GM18502 (cell line): ENCODE measurements around the gene KRIT1.
"Not testable (repeated sequence)": the region's sequence is repeated elsewhere in the genome, so short reads cannot be mapped to it uniquely, and the experiment has no call there.

ENCODE experiments used
- ATAC-seq: cut with Tn5 transposase; IDR thresholded peaks from one replicate; pipeline ENCODE4 v1.9.1; 2021; ENCODE audit warnings: mild to moderate bottlenecking; ENCODE audit not compliant: unreplicated experiment, poor library complexity

The KRIT1 gene

GRCh38 chr7:92251181-92251580 lies 5.5 kb upstream of the KRIT1 start:
- no peak for ATAC-seq

GRCh38 chr7:92250603-92251002 lies 4.9 kb upstream of the KRIT1 start:
- no peak for ATAC-seq

- peak; percentile 36 for ATAC-seq
These were observed 817 bp upstream of the KRIT1 start for GRCh38 chr7:92246360-92247101.

- ATAC-seq = peak; percentile 2
These were observed 767 bp downstream of the KRIT1 start for GRCh38 chr7:92244808-92245486.

GRCh38 chr7:92242972-92243371 lies 2.7 kb downstream of the KRIT1 start:
- ATAC-seq = no peak

- ATAC-seq = no peak
These were observed 15.2 kb downstream of the KRIT1 start for GRCh38 chr7:92230547-92230946.

- no peak for ATAC-seq
These were observed 17.0 kb downstream of the KRIT1 start for GRCh38 chr7:92228742-92229141.

- no peak for ATAC-seq
These were observed 17.6 kb downstream of the KRIT1 start for GRCh38 chr7:92228100-92228499.

GRCh38 chr7:92226981-92227380 lies 18.7 kb downstream of the KRIT1 start:
- no peak for ATAC-seq

- no peak for ATAC-seq
These were observed 23.9 kb downstream of the KRIT1 start for GRCh38 chr7:92221766-92222165.

- ATAC-seq = no peak
These were observed 39.0 kb downstream of the KRIT1 start for GRCh38 chr7:92206672-92207071.

- no peak for ATAC-seq
These were observed 39.7 kb downstream of the KRIT1 start for GRCh38 chr7:92205987-92206386.

- no peak for ATAC-seq
These were observed 44.9 kb downstream of the KRIT1 start for GRCh38 chr7:92200791-92201190.

- ATAC-seq = no peak
These were observed 53.4 kb downstream of the KRIT1 start for GRCh38 chr7:92192326-92192725.

- ATAC-seq = not testable (repeated sequence)
These were observed 56.5 kb downstream of the KRIT1 start for GRCh38 chr7:92189246-92189645.

GRCh38 chr7:92184294-92184693 lies 61.4 kb downstream of the KRIT1 start:
- not testable (repeated sequence) for ATAC-seq

- peak; percentile 99 for ATAC-seq
These were observed 66.5 kb downstream of the KRIT1 start, which contains the start of gene LRRD1 for GRCh38 chr7:92178928-92179924. Gene LRRD1 (minus strand): TSS chr7:92179142. CDS start chr7:92165202, 13,940 bp downstream.

GRCh38 chr7:92177362-92177761 lies 68.4 kb downstream of the KRIT1 start:
- no peak for ATAC-seq

- ATAC-seq = not testable (repeated sequence)
These were observed 76.2 kb downstream of the KRIT1 start for GRCh38 chr7:92169529-92169928.

- no peak for ATAC-seq
These were observed 84.4 kb downstream of the KRIT1 start for GRCh38 chr7:92161271-92161670.
